H1 (cell line): ENCODE data around the gene CNTF. TPM values are rescaled to one million over a fixed set of nuclear protein-coding genes. Genes with fewer than 3 reads are reported as not detected.

Source experiments
- CTCF ChIA-PET: fragments of 300-600 bp; sonication (Branson Sonifier 250); formaldehyde crosslinking; loops from one replicate; lab custom pipeline; 2021; ENCODE audit not compliant: partially characterized antibody; lab: Charles Lee
- POLR2A ChIA-PET: fragments of 300-600 bp; sonication (Branson Sonifier 250); formaldehyde crosslinking; loops from one replicate; lab custom pipeline; 2021; ENCODE audit warnings: inconsistent platforms; ENCODE audit not compliant: partially characterized antibody; lab: Charles Lee
- DNase-seq, 2 experiments: peaks; one replicate each; pipeline versions ENCODE4 v3.0.0 to v3.0.0-alpha.2; 2010 to 2022; ENCODE audit warnings: low spot score in 2 of 2, low read depth in 1 of 2, mixed read lengths in 1 of 2
- FAIRE-seq: peaks from 2 replicates; lab custom pipeline; 2011; peaks lifted over from hg19 to GRCh38; lab: Jason Lieb, UNC
- H2AFZ ChIP-seq: 2 replicates; pipeline ENCODE4 v1.8.1; 2012; ENCODE audit warnings: low read length, inconsistent platforms
- H2AK5ac ChIP-seq: 2 replicates; pipeline ENCODE4 v1.6.1; 2013; ENCODE audit warnings: low read depth, low read length
- H2BK120ac ChIP-seq: replicated peaks from 2 replicates; pipeline ENCODE3; 2013; ENCODE audit warnings: low read depth, low read length, inconsistent platforms
- H2BK12ac ChIP-seq: 2 replicates; pipeline ENCODE4 v1.6.1; 2013; ENCODE audit warnings: low read depth, low read length
- H2BK15ac ChIP-seq: 2 replicates; pipeline ENCODE4 v1.6.1; 2013; ENCODE audit warnings: low read length
- H2BK20ac ChIP-seq: 2 replicates; pipeline ENCODE4 v1.6.1; 2013; ENCODE audit warnings: low read length
- H2BK5ac ChIP-seq: 2 replicates; pipeline ENCODE4 v1.6.1; 2013; ENCODE audit warnings: low read depth, low read length
- H3K14ac ChIP-seq: 2 replicates; pipeline ENCODE4 v1.6.1; 2013; ENCODE audit warnings: inconsistent platforms; ENCODE audit not compliant: insufficient read length
- H3K18ac ChIP-seq: 2 replicates; pipeline ENCODE4 v1.6.1; 2013; ENCODE audit warnings: low read length; ENCODE audit errors: extremely low read depth
- H3K23ac ChIP-seq: 2 replicates; pipeline ENCODE4 v1.6.1; 2013; ENCODE audit warnings: inconsistent platforms; ENCODE audit not compliant: insufficient read length
- H3K23me2 ChIP-seq: 2 replicates; pipeline ENCODE4 v1.6.1; 2013; ENCODE audit warnings: low read depth, low read length
- H3K27ac ChIP-seq: 2 replicates; pipeline ENCODE4 v1.6.1; 2011; ENCODE audit warnings: low read depth, low read length, inconsistent platforms
- H3K27me3 ChIP-seq, 4 experiments: replicated peaks in 1 of 4; 1 replicate in 1 of 4; 2 replicates in 3 of 4; pipeline versions ENCODE4 v1.6.1 to v1.8.1; 2011 to 2013; ENCODE audit warnings: low read length in 3 of 4, mild to moderate bottlenecking in 3 of 4, inconsistent platforms in 2 of 4, mixed read lengths in 2 of 4, moderate library complexity in 1 of 4; ENCODE audit not compliant: control insufficient read depth in 3 of 4, insufficient read depth in 3 of 4; ENCODE audit errors: extremely low read depth in 1 of 4
- H3K36me3 ChIP-seq, 4 experiments: 2 replicates each; pipeline versions ENCODE4 v1.6.1 to v1.8.1; 2011 to 2013; ENCODE audit warnings: mild to moderate bottlenecking in 4 of 4, low read length in 3 of 4, moderate library complexity in 2 of 4, control low read depth in 1 of 4, inconsistent platforms in 1 of 4; ENCODE audit not compliant: insufficient read depth in 4 of 4, control insufficient read depth in 2 of 4
- H3K4ac ChIP-seq: replicated peaks from 2 replicates; pipeline ENCODE3; 2013; ENCODE audit warnings: low read length, low read depth, mixed read lengths, inconsistent platforms; ENCODE audit not compliant: insufficient read length
- H3K4me1 ChIP-seq, 4 experiments: replicated peaks in 1 of 4; 1 replicate in 1 of 4; 2 replicates in 3 of 4; pipeline versions ENCODE4 v1.6.1 to v1.8.1; 2011 to 2013; ENCODE audit warnings: low read length in 3 of 4, inconsistent platforms in 2 of 4, mixed read lengths in 1 of 4; ENCODE audit not compliant: insufficient read depth in 4 of 4, control insufficient read depth in 3 of 4
- H3K4me2 ChIP-seq, 2 experiments: 2 replicates each; pipeline versions ENCODE4 v1.6.1 to v1.8.1; 2011 to 2013; ENCODE audit warnings: low read depth in 2 of 2, low read length in 2 of 2, control low read depth in 1 of 2, inconsistent platforms in 1 of 2, mild to moderate bottlenecking in 1 of 2; ENCODE audit not compliant: insufficient read depth in 1 of 2
- H3K4me3 ChIP-seq, 4 experiments: fragments of 200-600, 300-600 bp in 1 of 4; sonication (generic), shearing (Covaris generic), sonication (Bioruptor Twin) in 1 of 4; 2 replicates each; pipeline versions ENCODE4 v1.5.1 to v1.8.1; 2011 to 2016; ENCODE audit warnings: low read length in 4 of 4, low read depth in 3 of 4, control low read depth in 2 of 4, inconsistent platforms in 2 of 4, mild to moderate bottlenecking in 2 of 4, mixed read lengths in 1 of 4, moderate library complexity in 1 of 4; ENCODE audit not compliant: insufficient read depth in 2 of 4; ENCODE audit errors: extremely low read depth in 1 of 4
- H3K56ac ChIP-seq: replicated peaks from 2 replicates; pipeline ENCODE3; 2013; ENCODE audit warnings: low read depth, mild to moderate bottlenecking, mixed read lengths, low read length, inconsistent platforms; ENCODE audit not compliant: insufficient read length
- H3K79me1 ChIP-seq: 2 replicates; pipeline ENCODE4 v1.6.1; 2013; ENCODE audit warnings: low read depth, low read length, control low read depth
- H3K79me2 ChIP-seq, 2 experiments: 2 replicates each; pipeline versions ENCODE4 v1.6.1 to v1.8.1; 2012 to 2013; ENCODE audit warnings: low read length in 2 of 2, mild to moderate bottlenecking in 2 of 2, inconsistent platforms in 1 of 2; ENCODE audit not compliant: insufficient read depth in 2 of 2, control insufficient read depth in 1 of 2
- H3K9ac ChIP-seq, 4 experiments: replicated peaks in 1 of 4; 1 replicate in 1 of 4; 2 replicates in 3 of 4; pipeline versions ENCODE4 v1.6.1 to v1.8.1; 2011 to 2013; ENCODE audit warnings: low read depth in 3 of 4, low read length in 3 of 4, control low read depth in 2 of 4, mild to moderate bottlenecking in 2 of 4, moderate library complexity in 2 of 4, inconsistent platforms in 1 of 4; ENCODE audit errors: extremely low read depth in 1 of 4
- H3K9me3 ChIP-seq, 2 experiments: 2 replicates each; pipeline versions ENCODE4 v1.6.1 to v1.8.1; 2012 to 2013; ENCODE audit warnings: mild to moderate bottlenecking in 2 of 2, moderate library complexity in 2 of 2, control low read depth in 1 of 2, inconsistent platforms in 1 of 2, low read depth in 1 of 2, low read length in 1 of 2, mixed read lengths in 1 of 2; ENCODE audit not compliant: insufficient read depth in 2 of 2
- H4K20me1 ChIP-seq, 2 experiments: replicated peaks in 1 of 2; 2 replicates each; pipeline versions ENCODE3 to v1.8.1; 2011 to 2013; ENCODE audit warnings: inconsistent platforms in 2 of 2, low read length in 2 of 2, mild to moderate bottlenecking in 1 of 2; ENCODE audit not compliant: insufficient read depth in 2 of 2, control insufficient read depth in 1 of 2
- H4K5ac ChIP-seq: 2 replicates; pipeline ENCODE4 v1.6.1; 2013; ENCODE audit warnings: low read length, low read depth, mixed read lengths, inconsistent platforms; ENCODE audit not compliant: insufficient read length
- H4K8ac ChIP-seq: 2 replicates; pipeline ENCODE4 v1.8.0; 2013; ENCODE audit warnings: mild to moderate bottlenecking, moderate library complexity, low read length, inconsistent platforms; ENCODE audit not compliant: insufficient read depth; ENCODE audit errors: extremely low read depth
- H4K91ac ChIP-seq: replicated peaks from 2 replicates; pipeline ENCODE3; 2013; ENCODE audit warnings: low read length, mixed read lengths, inconsistent platforms; ENCODE audit not compliant: insufficient read length
- EP300 ChIP-seq, 2 experiments: IDR thresholded peaks; 1 replicate in 1 of 2; 2 replicates in 1 of 2; pipeline ENCODE4 v1.6.1; 2011 to 2012; ENCODE audit warnings: low read depth in 2 of 2, low read length in 2 of 2, mild to moderate bottlenecking in 2 of 2, borderline replicate concordance in 1 of 2, inconsistent platforms in 1 of 2, moderate library complexity in 1 of 2
- whole genome bisulfite sequencing, 2 experiments: shearing (Covaris generic) in 1 of 2; methylation state at CpG; one replicate each; pipeline versions ENCODE4 v1.1.6 to v1.1.7; 2013 to 2015; ENCODE audit warnings: low lambda C conversion rate in 2 of 2, mixed read lengths in 2 of 2, inconsistent platforms in 1 of 2, low coverage in 1 of 2, missing lambda C conversion rate in 1 of 2; ENCODE audit not compliant: insufficient replicate concordance in 2 of 2, insufficient coverage in 1 of 2, insufficient read length in 1 of 2; ENCODE audit errors: extremely low coverage in 1 of 2, missing lambda C conversion rate in 1 of 2; 5-methylcytosine and 5-hydroxymethylcytosine counted together
- polyA plus RNA-seq, 7 experiments: library from polyadenylated mRNA; depleted of rRNA in 3 of 7; stranded (reverse) in 5 of 7; unstranded in 2 of 7; fragments of >200 nt in 5 of 7; fragments of 200-250 nt in 2 of 7; gene quantifications; 1 replicate in 5 of 7; 2 replicates in 1 of 7; 4 replicates in 1 of 7; pipeline versions ENCODE4 v1.2.1 to v1.2.3, GENCODE V29; 2011 to 2013; ENCODE audit warnings: missing spikeins in 2 of 7, mixed read lengths in 2 of 7
- total RNA-seq: library from RNA; stranded (reverse); fragmentation: NEBNext Ultra II Directional; extraction: Animal tissue kit (Norgen Biotek cat#: 25700); gene quantifications from 2 replicates; pipeline ENCODE4 v1.2.1, GENCODE V29; 2021

The CNTF gene
- total and polyA plus RNA-seq, 2 of the 8 experiments (the other 6 are each of a cell fraction or from before 2014, with no cell fraction given) = 0.41 to 1.5 TPM

DNA sequence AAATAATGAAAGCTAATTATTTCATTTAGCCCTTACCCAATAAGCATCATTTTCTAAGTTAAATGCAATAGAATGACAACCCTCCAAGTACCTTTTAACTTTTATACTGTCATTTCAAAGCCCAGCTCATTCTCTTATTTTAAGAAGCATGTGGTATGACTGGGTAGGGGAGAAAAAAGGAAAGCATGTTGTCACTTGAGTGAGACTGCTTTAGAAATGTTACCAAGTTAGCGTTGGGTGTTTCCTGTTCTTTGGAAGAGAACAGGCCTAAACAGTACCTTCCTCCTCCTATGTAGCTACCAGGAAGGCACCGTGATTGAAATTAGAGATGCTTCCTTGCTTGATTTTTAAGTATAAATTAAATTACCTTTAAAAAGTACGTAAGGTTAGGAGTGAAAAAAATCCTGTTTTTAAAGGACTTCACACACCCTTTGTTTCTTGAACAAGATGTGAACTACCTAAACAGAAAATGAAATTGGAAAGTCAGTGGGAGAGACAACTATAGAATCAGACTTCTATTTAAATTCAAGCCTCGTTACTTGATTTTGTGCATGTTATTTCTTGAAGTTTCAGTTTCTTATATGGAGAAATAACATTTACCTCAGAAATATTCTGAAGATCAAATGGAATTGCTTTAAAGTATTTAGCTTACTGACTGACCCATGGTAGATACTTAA, 741 bp upstream of the CNTF start:
- no peaks in the 10 kb centered on the region for H3K79me1 ChIP-seq
- H2BK12ac ChIP-seq = no peak overlapping the region
- H2BK15ac ChIP-seq = no peak overlapping the region
- H3K27me3 ChIP-seq = no peaks in the 10 kb centered on the region
- no peaks in the 10 kb centered on the region; a peak in 1 of 7 replicates for H3K4me1 ChIP-seq
- H2BK120ac ChIP-seq = no peak overlapping the region
- no peak overlapping the region for H2BK5ac ChIP-seq
- WGBS, 2 experiments = 96% methylated on average over 4 of the region's 4 CpGs; no CpG with 5 or more reads in 1 of the 2 experiments
- no peak overlapping the region for H3K4me2 ChIP-seq
- no peak for TF ChIP-seq EP300 (IDR thresholded peaks at IDR 0.05; ENCODE audit: borderline replicate concordance in 1 of 2, low read depth in 2 of 2, low read length in 2 of 2)
- no peak overlapping the region for H3K4me3 ChIP-seq
- no peak overlapping the region for H2BK20ac ChIP-seq
- H3K56ac ChIP-seq = no peak overlapping the region
- POLR2A ChIA-PET = no interaction called here
- H3K23me2 ChIP-seq = no peaks in the 10 kb centered on the region
- H4K5ac ChIP-seq = no peak overlapping the region
- CTCF ChIA-PET = interaction anchor here (0.7 to 1.1 kb wide), 5 partner anchors 9 to 514 kb away, joined by 3 to 4 read pairs (median 3); no protein-coding TSS in a partner anchor
- H3K4ac ChIP-seq = no peak overlapping the region
- no peak overlapping the region for H2AK5ac ChIP-seq
- no peak overlapping the region for H2AFZ ChIP-seq
- H3K79me2 ChIP-seq = no peaks in the 10 kb centered on the region
- H3K14ac ChIP-seq = no peak overlapping the region
- H3K36me3 ChIP-seq = peaks cover 23 to 70% (median 51%) of the 10 kb centered on the region in 4 experiments
- no peak overlapping the region for H3K9ac ChIP-seq
- no peak overlapping the region for H3K18ac ChIP-seq
- H4K91ac ChIP-seq = no peak overlapping the region
- no peak overlapping the region for H3K23ac ChIP-seq
- H4K20me1 ChIP-seq = peaks cover 0 to 7% of the 10 kb centered on the region in 2 experiments
- H3K27ac ChIP-seq = no peak overlapping the region
- H3K9me3 ChIP-seq = no peaks in the 10 kb centered on the region
- DNase-seq (no peak), FAIRE-seq (no peak)
- no peak overlapping the region for H4K8ac ChIP-seq
